Gastroesophageal sphincter (tissue), 4 donors: ENCODE results near the gene SEPTIN10. TPM values are rescaled to one million over a fixed set of nuclear protein-coding genes. Genes with fewer than 3 reads are reported as not detected.
"Not testable (repeated sequence)": the region's sequence is repeated elsewhere in the genome, so short reads cannot be mapped to it uniquely, and the experiment has no call there.

Source experiments
- ATAC-seq: fragments of 150-250 bp; one replicate; pipeline ENCODE4 v1.9.1; 2016; ENCODE audit warnings: mild to moderate bottlenecking, moderate library complexity
- H3K27ac ChIP-seq, 4 donors: fragments of 200-600 bp; sonication (generic) in 3 of 4; 1 replicate in 3 of 4; 2 replicates in 1 of 4; pipeline ENCODE4 v1.5.1; 2016 to 2019
- H3K27me3 ChIP-seq: fragments of 200-600 bp; sonication (generic); one replicate; pipeline ENCODE4 v1.5.1; 2019
- H3K36me3 ChIP-seq, 2 donors: fragments of 200-600 bp; sonication (generic); one replicate each; pipeline ENCODE4 v1.5.1; 2019; ENCODE audit warnings: control low read depth in 1 of 2
- H3K4me1 ChIP-seq, 3 donors: fragments of 200-600 bp; sonication (generic); 1 replicate in 2 of 3; 2 replicates in 1 of 3; pipeline ENCODE4 v1.5.1; 2016 to 2019; ENCODE audit warnings: control low read depth in 2 of 3
- H3K4me3 ChIP-seq, 2 donors: fragments of 200-600 bp; sonication (generic); one replicate each; pipeline ENCODE4 v1.5.1; 2019; ENCODE audit warnings: mild to moderate bottlenecking in 1 of 2, moderate library complexity in 1 of 2
- H3K9me3 ChIP-seq, 3 donors: fragments of 200-600 bp; sonication (generic); one replicate each; pipeline ENCODE4 v1.5.1; 2017 to 2019; ENCODE audit warnings: control low read depth in 2 of 3
- CTCF ChIP-seq, 4 experiments: fragments of 200-600 bp in 2 of 4; fragments of 450-650 bp in 2 of 4; sonication (generic) in 1 of 4; IDR thresholded peaks; one replicate each; pipeline ENCODE4 v1.5.1; 2017 to 2019; ENCODE audit warnings: antibody characterized with exemption in 4 of 4, mild to moderate bottlenecking in 2 of 4, moderate library complexity in 2 of 4
- EP300 ChIP-seq: sonication (generic); formaldehyde crosslinking; IDR thresholded peaks from one replicate; pipeline ENCODE4 v1.6.1; 2017; ENCODE audit warnings: antibody characterized with exemption, mild to moderate bottlenecking
- POLR2A ChIP-seq, 2 donors: fragments of 450-650 bp; IDR thresholded peaks; one replicate each; pipeline ENCODE4 v1.6.1; 2017; ENCODE audit warnings: antibody characterized with exemption in 2 of 2, mild to moderate bottlenecking in 2 of 2, moderate library complexity in 1 of 2
- POLR2AphosphoS5 ChIP-seq: sonication (generic); formaldehyde crosslinking; IDR thresholded peaks from one replicate; pipeline ENCODE4 v1.6.1; 2017; ENCODE audit warnings: antibody characterized with exemption
- WGBS, 2 donors: methylation state at CpG; one replicate each; pipeline ENCODE4 v1.1.5; 2018; ENCODE audit warnings: low coverage in 1 of 2; 5-methylcytosine and 5-hydroxymethylcytosine counted together
- total RNA-seq, 4 donors: library from RNA; depleted of rRNA; stranded (reverse); fragments of >200 nt; gene quantifications; one replicate each; pipeline ENCODE4 v1.1.0, GENCODE V29; 2016

Gene SEPTIN10
- total RNA-seq, 4 donors from 2014 or later = 109 to 157 (median 137) TPM

GRCh38 chr2:109591206-109591605 lies 22.6 kb downstream of the SEPTIN10 start:
- H3K4me3 ChIP-seq = no peak overlapping the region
- H3K27ac ChIP-seq = no peak overlapping the region
- TF ChIP-seq POLR2AphosphoS5 = no peak
- TF ChIP-seq POLR2A (IDR thresholded peaks at IDR 0.05) = no peak
- no peak for TF ChIP-seq CTCF (IDR thresholded peaks at IDR 0.05)
- TF ChIP-seq EP300 = no peak
- ATAC-seq = no peak
- peaks cover 0 to 28% (median 3%) of the 10 kb centered on the region in 3 donors for H3K4me1 ChIP-seq
- H3K9me3 ChIP-seq = no peaks in the 10 kb centered on the region
- peaks cover 0 to 28% of the 10 kb centered on the region in 2 donors for H3K36me3 ChIP-seq
- H3K27me3 ChIP-seq = no peaks in the 10 kb centered on the region

GRCh38 chr2:109586687-109587086 lies 27.1 kb downstream of the SEPTIN10 start:
- TF ChIP-seq POLR2AphosphoS5 (no peak), EP300 (no peak), CTCF (IDR thresholded peaks at IDR 0.05) (no peak), POLR2A (IDR thresholded peaks at IDR 0.05) (no peak)
- Histone ChIP-seq H3K27me3 (no peaks in the 10 kb centered on the region), H3K4me1 (peaks cover 0 to 3% (median 0%) of the 10 kb centered on the region in 3 donors), H3K36me3 (peaks cover 0 to 39% of the 10 kb centered on the region in 2 donors), H3K4me3 (no peak overlapping the region), H3K27ac (no peak overlapping the region), H3K9me3 (no peaks in the 10 kb centered on the region)
- no peak for ATAC-seq

- no peak for TF ChIP-seq POLR2AphosphoS5
- TF ChIP-seq POLR2A (IDR thresholded peaks at IDR 0.05) = no peak
- no peak for TF ChIP-seq EP300
- no peak for TF ChIP-seq CTCF (IDR thresholded peaks at IDR 0.05)
- Histone ChIP-seq H3K4me3 (no peak overlapping the region), H3K27ac (no peak overlapping the region), H3K27me3 (no peaks in the 10 kb centered on the region), H3K9me3 (no peaks in the 10 kb centered on the region), H3K4me1 (no peaks in the 10 kb centered on the region), H3K36me3 (peaks cover 0 to 26% of the 10 kb centered on the region in 2 donors)
- ATAC-seq = no peak
- WGBS, 2 donors = 87 to 97% methylated on average over 4 to 6 of the region's 6 CpGs
These were observed 30.6 kb downstream of the SEPTIN10 start for GRCh38 chr2:109582928-109583895.

- not testable (repeated sequence) for H3K4me1 ChIP-seq, H3K27me3 ChIP-seq, H3K9me3 ChIP-seq, H3K4me3 ChIP-seq, ATAC-seq, H3K27ac ChIP-seq
- 93 to 95% methylated on average over 3 to 4 of the region's 7 CpGs for WGBS, 2 donors
- H3K36me3 ChIP-seq = peaks cover 0 to 26% of the 10 kb centered on the region in 2 donors
These were observed 36.1 kb downstream of the SEPTIN10 start for GRCh38 chr2:109577630-109578029.

- Histone ChIP-seq H3K4me3 (no peak overlapping the region), H3K27me3 (no peaks in the 10 kb centered on the region), H3K4me1 (no peaks in the 10 kb centered on the region), H3K9me3 (no peaks in the 10 kb centered on the region), H3K36me3 (peaks cover 0 to 42% of the 10 kb centered on the region in 2 donors), H3K27ac (no peak overlapping the region)
- TF ChIP-seq EP300 (no peak), CTCF (IDR thresholded peaks at IDR 0.05) (no peak), POLR2A (IDR thresholded peaks at IDR 0.05) (no peak), POLR2AphosphoS5 (no peak)
- ATAC-seq = no peak
- 29% methylated on average over 1 of the region's 1 CpG for WGBS, 2 donors
These were observed 38.4 kb downstream of the SEPTIN10 start for GRCh38 chr2:109575373-109575772.
